Stomach (tissue), 9 donors: Measurements from ENCODE around the gene CSDE1. TPM values are rescaled to one million over a fixed set of nuclear protein-coding genes. Genes with fewer than 3 reads are reported as not detected.
A peak's percentile ranks its signal among the peaks of the same experiment; 100 is the strongest.

Experiments used
- DNase-seq, 2 donors: peaks; one replicate each; pipeline versions ENCODE4 v3.0.0 to v3.0.0-alpha.2; 2013 to 2019
- H3K27ac ChIP-seq, 5 donors: fragments of 200-600 bp in 4 of 5; sonication (generic) in 4 of 5; one replicate each; pipeline ENCODE4 v1.5.1; 2013 to 2019; ENCODE audit warnings: mild to moderate bottlenecking in 1 of 5, moderate library complexity in 1 of 5
- H3K27me3 ChIP-seq, 3 donors: fragments of 200-600 bp; sonication (generic); one replicate each; pipeline ENCODE4 v1.5.1; 2017 to 2019; ENCODE audit warnings: mixed run types in 1 of 3
- H3K36me3 ChIP-seq, 4 donors: fragments of 200-600 bp; sonication (generic); 1 replicate in 3 of 4; 2 replicates in 1 of 4; pipeline ENCODE4 v1.5.1; 2016 to 2019
- H3K4me1 ChIP-seq, 4 donors: fragments of 200-600 bp; sonication (generic); one replicate each; pipeline ENCODE4 v1.5.1; 2016 to 2019
- H3K4me3 ChIP-seq, 4 donors: fragments of 200-600 bp; sonication (generic) in 3 of 4; one replicate each; pipeline ENCODE4 v1.5.1; 2016 to 2019; ENCODE audit warnings: mild to moderate bottlenecking in 1 of 4
- H3K9me3 ChIP-seq, 4 donors: fragments of 200-600 bp; sonication (generic); one replicate each; pipeline ENCODE4 v1.5.1; 2016 to 2019
- EP300 ChIP-seq: sonication (generic); formaldehyde crosslinking; IDR thresholded peaks from one replicate; pipeline ENCODE4 v1.6.1; 2017; ENCODE audit warnings: antibody characterized with exemption
- POLR2A ChIP-seq, 4 donors: fragments of 450-650 bp; IDR thresholded peaks; one replicate each; pipeline ENCODE4 v1.6.1; 2016; ENCODE audit warnings: antibody characterized with exemption in 4 of 4, control low read depth in 2 of 4, mild to moderate bottlenecking in 1 of 4, moderate library complexity in 1 of 4
- POLR2AphosphoS5 ChIP-seq, 3 donors: sonication (generic); formaldehyde crosslinking; IDR thresholded peaks; one replicate each; pipeline ENCODE4 v1.6.1; 2016; ENCODE audit warnings: antibody characterized with exemption in 3 of 3
- WGBS, 5 donors: extraction: QIAGEN DNeasy Blood & Tissue Kit in 3 of 5; methylation state at CpG; one replicate each; pipeline versions ENCODE4 v1.1.5 to v1.1.7; 2013 to 2018; 5-methylcytosine and 5-hydroxymethylcytosine counted together
- intact Hi-C: fragments of 100-400 bp; cut with DNase I; formaldehyde crosslinking; loops from one replicate; pipeline ENCODE4 v1.15.1; 2023; ENCODE audit warnings: low total_unique reads
- polyA plus RNA-seq, 3 donors: library from polyadenylated mRNA; stranded (reverse); fragments of 200-250 nt; gene quantifications; one replicate each; pipeline ENCODE4 v1.2.3, GENCODE V29; 2013
- total RNA-seq, 5 donors: library from RNA; depleted of rRNA; stranded (reverse); fragments of >200 nt; gene quantifications; one replicate each; pipeline versions ENCODE4 v1.1.0 to v1.2.3, GENCODE V29; 2014 to 2016
- TF ChIP-seq, protein P1 (sequence below), 7 experiments: fragments of 450-650 bp in 4 of 7; fragments of 200-600 bp in 3 of 7; sonication (generic) in 3 of 7; IDR thresholded peaks; one replicate each; pipeline ENCODE4 v1.5.1; 2016 to 2019; ENCODE audit warnings: antibody characterized with exemption in 7 of 7, control low read depth in 2 of 7, mild to moderate bottlenecking in 1 of 7
- donor health status: healthy with polysubstance abuse.
- donor health status: Bipolar disorder and iron deficiency.
- donor health status: healthy.

CSDE1 gene
- total and polyA plus RNA-seq, 8 donors, result 129 to 679 (median 374) TPM

DNA sequence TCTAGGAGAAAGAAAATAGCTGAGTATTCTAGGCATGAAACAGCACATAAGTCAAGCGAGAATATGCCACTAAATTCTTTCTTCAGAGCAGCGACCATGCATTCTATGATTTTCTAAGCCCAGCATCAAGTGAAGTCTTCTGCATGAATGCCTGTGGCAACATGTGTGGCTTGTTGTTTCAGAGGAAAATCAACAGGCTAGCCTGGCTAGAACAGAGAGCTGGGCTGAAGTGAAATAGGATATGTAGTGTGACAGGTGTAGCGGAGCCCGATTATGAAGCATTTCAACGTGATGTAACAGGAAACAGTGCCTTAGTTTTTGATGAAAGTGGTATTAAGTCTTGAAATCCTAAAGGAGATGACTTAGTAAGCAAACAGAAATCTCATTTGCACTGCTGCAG is 7.0 kb downstream of the CSDE1 start:
- Histone ChIP-seq H3K27ac (peak overlapping the region in 1 of 5 donors; percentile 40), H3K9me3 (no peaks in the 10 kb centered on the region), H3K4me3 (no peak overlapping the region), H3K36me3 (peaks cover 8 to 44% (median 35%) of the 10 kb centered on the region in 4 donors), H3K27me3 (no peaks in the 10 kb centered on the region), H3K4me1 (peaks cover 55 to 100% (median 83%) of the 10 kb centered on the region in 4 donors)
- DNase-seq, result peak in 1 of 2 donors; percentile 33
- 46 to 65% (median 51%) methylated on average over 5 of the region's 5 CpGs for WGBS, 5 donors
- TF ChIP-seq, protein P1, sequence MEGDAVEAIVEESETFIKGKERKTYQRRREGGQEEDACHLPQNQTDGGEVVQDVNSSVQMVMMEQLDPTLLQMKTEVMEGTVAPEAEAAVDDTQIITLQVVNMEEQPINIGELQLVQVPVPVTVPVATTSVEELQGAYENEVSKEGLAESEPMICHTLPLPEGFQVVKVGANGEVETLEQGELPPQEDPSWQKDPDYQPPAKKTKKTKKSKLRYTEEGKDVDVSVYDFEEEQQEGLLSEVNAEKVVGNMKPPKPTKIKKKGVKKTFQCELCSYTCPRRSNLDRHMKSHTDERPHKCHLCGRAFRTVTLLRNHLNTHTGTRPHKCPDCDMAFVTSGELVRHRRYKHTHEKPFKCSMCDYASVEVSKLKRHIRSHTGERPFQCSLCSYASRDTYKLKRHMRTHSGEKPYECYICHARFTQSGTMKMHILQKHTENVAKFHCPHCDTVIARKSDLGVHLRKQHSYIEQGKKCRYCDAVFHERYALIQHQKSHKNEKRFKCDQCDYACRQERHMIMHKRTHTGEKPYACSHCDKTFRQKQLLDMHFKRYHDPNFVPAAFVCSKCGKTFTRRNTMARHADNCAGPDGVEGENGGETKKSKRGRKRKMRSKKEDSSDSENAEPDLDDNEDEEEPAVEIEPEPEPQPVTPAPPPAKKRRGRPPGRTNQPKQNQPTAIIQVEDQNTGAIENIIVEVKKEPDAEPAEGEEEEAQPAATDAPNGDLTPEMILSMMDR (IDR thresholded peaks at IDR 0.05), result no peak
- no peak for TF ChIP-seq POLR2AphosphoS5 (IDR thresholded peaks at IDR 0.05)
- no peak for TF ChIP-seq POLR2A (IDR thresholded peaks at IDR 0.05)
- TF ChIP-seq EP300, result no peak
- intact Hi-C loops, result no loop called here

DNA sequence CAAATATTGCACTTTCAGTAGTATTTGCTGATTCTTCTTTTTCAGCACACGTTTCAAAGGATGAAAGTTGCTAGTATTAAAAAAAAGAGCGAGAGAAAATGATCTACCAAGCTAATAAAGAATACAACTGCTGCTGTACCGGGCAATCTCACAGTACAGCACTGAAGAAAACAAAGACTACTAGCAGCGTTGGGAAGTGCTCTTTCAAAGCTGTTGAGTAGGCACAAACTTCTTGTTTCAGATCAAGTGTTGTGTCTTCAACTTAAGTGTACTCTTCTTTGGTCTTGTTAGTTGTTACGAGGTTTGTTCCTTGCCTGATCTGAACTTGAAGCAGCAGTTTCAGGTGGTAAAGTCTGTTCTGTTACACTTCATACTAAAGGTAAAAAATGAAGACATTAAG is 7.9 kb downstream of the CSDE1 start:
- TF ChIP-seq POLR2AphosphoS5 (IDR thresholded peaks at IDR 0.05) (no peak), POLR2A (IDR thresholded peaks at IDR 0.05) (no peak), EP300 (no peak)
- TF ChIP-seq, protein P1 (IDR thresholded peaks at IDR 0.05), result no peak
- H3K4me1 ChIP-seq, result peaks cover 45 to 100% (median 79%) of the 10 kb centered on the region in 4 donors
- WGBS, 5 donors, result 66 to 72% (median 67%) methylated on average over 5 of the region's 5 CpGs

DNA sequence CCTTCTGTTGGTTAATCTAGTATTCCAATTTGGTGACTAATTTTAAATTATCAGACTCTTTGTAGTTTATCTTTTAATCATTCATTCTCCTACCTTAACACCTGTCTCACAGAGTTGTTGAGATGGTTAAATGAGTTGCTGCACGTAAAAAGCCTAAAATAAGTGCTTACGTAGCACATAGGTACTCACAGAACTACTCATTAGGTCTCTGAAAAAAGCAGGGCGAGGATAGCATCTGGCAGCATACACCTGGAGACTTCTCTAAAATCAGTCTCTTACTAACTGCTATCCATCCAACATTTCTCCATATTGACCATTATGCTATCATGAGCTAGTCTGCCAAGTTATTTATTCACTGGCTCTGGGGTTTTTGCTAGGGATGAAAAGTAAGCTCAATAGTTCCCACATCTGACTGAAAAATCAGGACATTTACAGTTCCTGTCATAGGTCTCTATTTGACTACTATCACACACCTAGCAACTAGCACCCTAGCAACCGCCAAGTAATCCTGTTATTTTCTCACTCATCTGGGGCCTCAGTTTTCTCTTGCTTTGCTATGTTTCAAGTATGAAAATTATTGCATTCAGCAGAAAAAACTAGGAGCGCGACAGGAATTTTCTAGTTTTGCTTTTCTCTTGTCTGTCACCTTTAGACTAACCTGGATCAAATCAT is 11.2 kb downstream of the CSDE1 start:
- Histone ChIP-seq H3K4me1 (peaks cover 16 to 97% (median 60%) of the 10 kb centered on the region in 4 donors), H3K4me3 (no peak overlapping the region), H3K36me3 (peaks cover 8 to 76% (median 54%) of the 10 kb centered on the region in 4 donors), H3K9me3 (no peaks in the 10 kb centered on the region), H3K27me3 (no peaks in the 10 kb centered on the region), H3K27ac (no peak overlapping the region)
- TF ChIP-seq EP300 (no peak), POLR2A (IDR thresholded peaks at IDR 0.05) (no peak), POLR2AphosphoS5 (IDR thresholded peaks at IDR 0.05) (no peak)
- TF ChIP-seq, protein P1 (IDR thresholded peaks at IDR 0.05), result no peak
- DNase-seq, result peak in 1 of 2 donors; percentile 11
- 79 to 88% (median 84%) methylated on average over 6 of the region's 6 CpGs for WGBS, 5 donors
- intact Hi-C loops, result no loop called here

More for the DNA sequence above, 7.9 kb downstream of the CSDE1 start:
- H3K27me3 ChIP-seq, result no peaks in the 10 kb centered on the region
- no peak overlapping the region for H3K27ac ChIP-seq
- intact Hi-C loops, result no loop called here
- no peak for DNase-seq
- peaks cover 8 to 53% (median 39%) of the 10 kb centered on the region in 4 donors for H3K36me3 ChIP-seq
- no peak overlapping the region for H3K4me3 ChIP-seq
- no peaks in the 10 kb centered on the region for H3K9me3 ChIP-seq

DNA sequence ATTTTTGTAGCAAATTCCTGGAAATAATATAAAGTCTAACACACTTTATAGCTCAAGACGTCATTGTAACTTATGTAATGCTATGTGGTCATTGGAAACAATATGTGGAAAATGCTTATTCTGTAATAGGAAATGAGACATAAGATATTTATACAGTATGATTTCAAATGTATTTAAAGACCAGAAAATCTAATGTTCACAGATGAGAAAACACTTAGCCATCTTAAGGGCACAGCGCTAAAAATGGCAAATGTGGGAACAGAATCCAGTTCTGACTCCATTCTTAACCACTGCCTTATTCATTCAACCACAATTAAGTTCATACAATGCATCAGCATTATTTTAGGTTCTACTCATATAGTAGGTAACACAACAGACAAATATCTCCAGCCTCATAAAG is 12.5 kb downstream of the CSDE1 start:
- peaks cover 8 to 80% (median 60%) of the 10 kb centered on the region in 4 donors for H3K36me3 ChIP-seq
- H3K4me1 ChIP-seq, result peaks cover 3 to 86% (median 53%) of the 10 kb centered on the region in 4 donors
- WGBS, 5 donors, result 67 to 86% (median 83%) methylated on average over 2 of the region's 2 CpGs
- TF ChIP-seq POLR2AphosphoS5 (IDR thresholded peaks at IDR 0.05) (no peak), EP300 (no peak), POLR2A (IDR thresholded peaks at IDR 0.05) (no peak)
- TF ChIP-seq, protein P1 (IDR thresholded peaks at IDR 0.05), result no peak
- no peak overlapping the region for H3K4me3 ChIP-seq
- no peak overlapping the region for H3K27ac ChIP-seq
- H3K27me3 ChIP-seq, result no peaks in the 10 kb centered on the region
- H3K9me3 ChIP-seq, result no peaks in the 10 kb centered on the region
- no peak for DNase-seq
- intact Hi-C loops, result no loop called here
